ENCODE data around the gene TMEM266.

The TMEM266 gene

DNA sequence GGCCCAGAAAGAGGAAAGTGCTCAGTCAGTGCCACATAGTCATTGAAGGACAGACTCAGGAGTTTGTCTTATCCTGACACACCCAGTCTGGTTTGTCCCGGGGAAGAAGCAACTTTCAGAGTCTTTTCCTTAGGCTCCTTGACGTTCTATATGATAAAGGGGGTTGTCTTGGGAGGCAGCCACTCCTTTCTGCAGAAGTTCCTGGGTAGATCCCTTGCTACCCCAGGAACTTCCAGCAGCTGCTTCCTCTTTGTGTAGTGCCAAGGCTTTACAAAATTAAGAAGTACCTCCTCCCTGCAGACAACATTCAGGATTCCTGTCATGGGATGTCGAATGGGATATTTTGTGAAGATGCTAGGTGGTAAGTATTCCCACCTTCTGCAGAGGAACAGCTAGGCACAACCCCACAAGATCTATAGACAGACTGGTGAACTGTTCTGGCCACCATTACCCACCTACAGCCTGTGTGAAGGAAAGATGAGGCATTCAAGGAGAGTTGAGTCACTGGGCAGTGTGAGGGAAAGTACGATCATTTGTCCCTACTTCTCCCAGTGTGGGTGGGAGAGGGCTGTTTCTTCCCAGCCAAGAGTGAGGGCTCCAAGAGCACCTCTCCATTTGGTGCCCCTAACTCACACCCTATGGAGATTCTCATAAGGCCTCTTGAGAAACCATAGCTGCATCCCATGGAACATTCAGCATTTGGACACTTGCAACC is 11.3 kb downstream of the TMEM266 start:
- DNase-seq, result no peak

DNA sequence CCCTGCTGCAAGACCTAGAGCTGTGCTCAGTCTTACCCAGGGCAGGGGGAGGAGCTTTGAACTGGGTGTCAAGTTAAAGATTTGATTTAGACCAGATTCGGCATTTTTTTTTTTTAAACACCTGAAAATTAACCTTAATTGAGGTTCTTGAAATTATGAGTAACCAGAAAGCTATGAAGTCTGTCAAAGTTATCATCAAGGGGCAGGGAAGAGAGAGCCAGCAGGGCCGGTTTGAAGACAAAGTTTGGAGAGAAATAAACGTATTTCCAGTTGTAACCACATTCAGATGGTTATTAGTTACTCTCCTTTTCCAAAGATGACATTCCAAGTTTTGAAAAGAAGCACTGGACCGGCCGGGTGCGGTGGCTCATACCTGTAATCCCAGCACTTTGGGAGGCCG is 12.0 kb downstream of the TMEM266 start:
- no peak for DNase-seq

DNA sequence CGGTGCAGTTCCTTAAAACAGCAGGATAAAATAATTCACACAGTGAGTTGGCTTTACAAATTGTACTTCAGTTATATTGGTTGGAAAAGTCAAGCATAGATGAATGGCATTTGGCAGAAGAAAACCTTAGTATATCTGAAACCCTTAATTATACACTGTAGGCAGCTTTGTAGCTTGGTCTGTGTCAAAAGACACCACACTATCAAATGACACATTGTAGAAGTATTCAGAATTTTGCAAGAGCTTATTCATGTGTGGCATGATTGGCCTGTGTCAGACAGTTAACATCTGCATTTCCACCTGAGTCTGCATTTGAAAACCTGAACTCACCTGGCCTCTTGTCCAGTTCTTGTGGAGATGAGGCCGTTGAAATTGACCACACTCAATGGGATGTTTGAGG is 13.8 kb downstream of the TMEM266 start:
- no peak for DNase-seq

DNA sequence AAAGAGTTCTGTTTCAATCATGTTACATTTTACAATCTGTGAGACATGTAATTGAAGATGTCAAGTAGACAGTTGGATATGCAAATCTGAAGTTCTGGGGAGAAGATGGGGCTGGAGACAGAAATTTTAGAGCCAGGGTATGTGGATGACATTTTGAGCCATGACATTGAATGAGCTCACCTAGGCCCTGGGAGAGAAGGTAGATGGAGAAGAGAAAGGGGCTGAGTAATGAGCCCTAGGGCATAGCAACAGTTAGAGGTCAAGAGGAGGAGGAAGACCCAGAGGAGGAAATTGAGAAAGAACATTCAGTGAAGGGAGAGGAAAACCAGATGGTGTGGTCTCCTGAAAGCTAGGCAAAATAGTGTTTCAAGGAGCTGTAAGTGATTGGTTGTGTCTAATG is 15.3 kb downstream of the TMEM266 start:
- DNase-seq, result no peak

DNA sequence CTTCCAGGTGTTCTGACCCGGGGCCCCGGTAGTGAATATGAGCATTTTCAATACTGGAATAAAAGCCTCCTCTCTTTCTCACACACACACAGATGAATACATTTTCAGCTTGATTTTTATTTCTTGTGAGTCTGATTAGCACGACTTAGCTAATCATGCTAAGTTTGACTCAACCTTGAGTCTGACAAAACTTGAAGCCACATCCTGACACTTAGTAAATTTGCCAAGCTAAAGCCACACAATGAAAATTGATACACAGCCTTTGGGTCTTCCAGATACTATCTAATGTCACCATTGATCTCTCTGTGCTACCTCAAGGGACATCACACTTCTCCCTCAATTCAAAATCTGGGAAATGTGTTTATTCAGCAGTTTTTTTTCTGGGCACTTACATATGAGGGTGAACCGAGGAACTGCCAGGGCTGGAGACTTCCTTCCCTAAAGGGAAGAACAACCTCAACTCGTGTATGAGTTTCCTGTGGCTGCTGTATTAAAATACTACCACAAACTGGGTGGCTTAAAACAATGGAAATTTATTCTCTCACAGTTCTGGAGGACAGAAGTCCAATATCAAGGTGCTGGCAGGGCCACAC is 18.6 kb downstream of the TMEM266 start:
- no peak for DNase-seq

DNA sequence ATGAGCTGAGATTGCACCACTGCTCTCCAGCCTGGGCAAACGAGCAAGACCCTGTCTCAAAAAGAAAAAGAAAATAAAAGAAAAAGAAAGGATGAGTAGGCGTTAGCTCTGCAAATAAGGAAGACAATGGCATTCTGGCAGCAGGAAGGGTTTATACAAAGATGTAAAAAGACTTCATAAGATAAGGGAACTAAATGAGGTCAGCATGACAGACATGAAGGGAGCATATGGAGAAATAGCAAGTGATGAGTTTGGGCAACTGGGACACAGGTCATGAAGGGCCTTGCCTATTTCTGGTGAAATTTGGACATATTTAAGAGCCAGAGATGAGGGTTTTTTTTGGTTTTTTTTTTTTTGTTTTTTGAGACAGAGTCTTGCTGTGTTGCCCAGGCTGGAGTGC is 24.5 kb downstream of the TMEM266 start:
- DNase-seq, result no peak

DNA sequence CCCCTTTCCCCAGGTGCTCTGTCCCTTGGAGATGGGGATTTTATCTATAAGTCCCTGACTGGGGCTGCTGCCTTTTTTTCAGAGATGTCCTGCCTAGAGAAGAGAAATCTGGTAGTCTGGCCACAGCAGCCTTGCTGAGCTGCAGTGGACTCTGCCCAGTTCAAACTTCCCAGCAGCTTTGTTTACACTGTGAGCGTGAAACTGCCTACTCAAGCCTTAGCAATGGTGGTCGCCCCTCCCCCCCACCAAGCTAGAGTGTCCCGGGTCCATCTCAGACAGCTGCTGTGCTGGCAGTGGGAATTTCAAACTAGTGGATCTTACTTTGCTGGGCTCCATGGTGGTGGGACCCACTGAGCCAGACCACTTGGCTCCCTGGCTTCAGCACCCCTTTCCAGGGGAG is 38.9 kb downstream of the TMEM266 start:
- no peak for DNase-seq

DNA sequence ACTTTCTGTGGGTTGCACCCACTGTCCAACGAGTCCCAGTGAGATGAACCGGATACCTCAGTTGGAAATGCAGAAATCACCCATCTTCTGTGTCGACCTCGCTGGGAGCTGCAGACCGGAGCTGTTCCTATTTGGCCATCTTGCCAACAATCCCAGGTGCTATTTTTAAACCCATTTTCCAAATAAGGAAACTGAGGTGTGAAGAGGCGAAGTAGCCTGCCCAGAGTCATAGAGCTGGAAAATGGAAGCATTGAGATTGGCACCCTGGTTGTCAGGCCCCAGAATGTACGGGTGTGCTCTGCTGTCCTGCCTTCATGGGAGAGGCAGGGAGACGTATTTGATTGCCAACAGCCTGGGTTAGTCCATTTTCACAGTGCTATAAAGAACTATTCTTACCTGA is 39.6 kb downstream of the TMEM266 start:
- DNase-seq, result no peak

DNA sequence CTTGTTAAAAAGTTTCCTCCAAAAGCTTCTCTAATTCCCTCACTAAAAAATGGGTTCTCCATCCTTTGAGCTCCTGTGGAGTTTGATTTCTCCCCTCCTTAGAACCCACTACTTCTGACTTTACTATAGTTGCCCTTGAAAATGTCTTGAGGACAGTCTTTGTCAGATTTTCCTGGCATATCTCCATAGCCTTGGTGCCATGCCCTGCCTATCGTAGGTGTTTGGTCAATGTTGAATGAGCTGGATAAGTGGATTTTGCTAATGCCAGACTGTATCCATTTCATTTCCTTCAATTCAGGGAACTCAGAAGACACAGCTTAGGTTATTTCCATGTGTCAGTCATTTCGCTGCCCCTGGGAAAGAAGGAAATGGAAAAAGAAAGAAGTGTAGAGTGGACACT is 40.6 kb downstream of the TMEM266 start:
- DNase-seq, result no peak

DNA sequence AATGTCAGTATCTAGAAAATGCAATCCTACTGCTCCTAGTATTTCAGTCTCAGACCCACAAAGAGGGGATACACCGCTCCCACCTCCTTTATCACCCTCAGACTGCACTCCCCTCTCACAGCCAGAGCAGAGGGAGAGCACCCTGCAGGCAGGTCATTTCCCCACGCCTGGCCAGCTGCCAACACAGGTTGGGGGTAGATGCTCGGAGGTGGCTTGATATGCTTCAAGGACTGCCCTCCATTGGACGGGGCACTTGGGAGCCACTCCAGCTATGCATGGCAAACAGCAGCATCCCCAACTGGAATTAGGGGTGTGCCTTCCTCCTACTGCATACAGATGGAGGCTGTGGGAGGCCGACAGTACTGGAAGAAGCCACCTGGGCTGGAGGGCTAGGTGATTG is 41.9 kb downstream of the TMEM266 start:
- no peak for DNase-seq

DNA sequence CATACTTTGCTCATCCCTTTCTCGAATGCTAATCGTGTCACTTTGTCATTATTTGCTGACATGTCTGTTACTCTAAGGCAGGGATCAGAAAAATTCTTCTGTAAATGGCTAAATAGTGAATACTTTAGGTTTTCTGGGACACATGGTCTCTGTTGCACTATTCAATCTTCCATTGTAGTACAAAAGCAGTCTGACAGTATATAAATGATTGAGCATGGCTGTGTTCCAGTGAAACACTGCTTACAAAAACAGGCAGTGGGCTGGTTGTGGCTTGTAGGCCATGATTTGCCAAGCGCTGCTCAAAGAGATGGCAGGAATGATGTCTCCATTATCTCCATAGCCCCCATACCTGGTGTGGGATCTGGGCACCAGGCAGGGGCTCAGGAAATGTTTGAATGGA is 45.6 kb downstream of the TMEM266 start:
- DNase-seq, result no peak

DNA sequence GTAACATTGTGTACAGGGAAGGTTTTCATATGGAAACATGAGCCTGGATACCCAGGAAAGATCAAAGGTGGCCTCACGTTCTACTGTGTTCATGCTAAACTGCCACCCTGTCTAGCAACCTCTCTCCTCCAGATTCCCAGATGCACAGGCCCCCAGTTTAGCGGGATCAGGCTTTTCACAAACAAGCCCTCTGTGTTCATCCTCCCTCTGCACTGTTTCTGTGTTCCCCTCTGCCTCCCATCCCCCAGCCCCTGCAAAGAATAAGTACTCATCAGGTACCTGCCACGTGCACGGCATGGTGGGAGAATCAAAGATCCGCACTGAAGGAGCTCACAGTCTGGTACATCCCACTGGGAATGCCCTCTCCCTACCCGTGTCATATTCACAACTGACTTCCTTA is 46.1 kb downstream of the TMEM266 start:
- no peak for DNase-seq

DNA sequence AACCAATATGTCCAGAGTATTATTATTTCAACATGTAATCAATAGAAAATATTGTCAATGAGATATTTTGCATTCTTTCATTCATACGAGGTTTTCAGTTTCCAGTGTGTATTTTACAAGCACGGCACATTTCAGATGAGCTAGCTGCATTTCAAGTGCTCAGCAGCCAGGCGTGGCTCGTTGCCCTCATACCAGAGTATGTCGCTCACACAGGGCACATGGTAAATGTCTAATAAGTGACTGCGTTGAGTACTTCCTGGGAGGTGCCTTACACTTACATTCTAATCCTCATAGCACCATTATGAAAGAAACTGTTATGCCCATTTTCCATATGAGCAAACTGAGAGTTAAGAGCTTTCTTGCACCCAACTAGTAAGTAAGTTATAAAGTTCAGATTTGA is 47.4 kb downstream of the TMEM266 start:
- DNase-seq, result no peak

DNA sequence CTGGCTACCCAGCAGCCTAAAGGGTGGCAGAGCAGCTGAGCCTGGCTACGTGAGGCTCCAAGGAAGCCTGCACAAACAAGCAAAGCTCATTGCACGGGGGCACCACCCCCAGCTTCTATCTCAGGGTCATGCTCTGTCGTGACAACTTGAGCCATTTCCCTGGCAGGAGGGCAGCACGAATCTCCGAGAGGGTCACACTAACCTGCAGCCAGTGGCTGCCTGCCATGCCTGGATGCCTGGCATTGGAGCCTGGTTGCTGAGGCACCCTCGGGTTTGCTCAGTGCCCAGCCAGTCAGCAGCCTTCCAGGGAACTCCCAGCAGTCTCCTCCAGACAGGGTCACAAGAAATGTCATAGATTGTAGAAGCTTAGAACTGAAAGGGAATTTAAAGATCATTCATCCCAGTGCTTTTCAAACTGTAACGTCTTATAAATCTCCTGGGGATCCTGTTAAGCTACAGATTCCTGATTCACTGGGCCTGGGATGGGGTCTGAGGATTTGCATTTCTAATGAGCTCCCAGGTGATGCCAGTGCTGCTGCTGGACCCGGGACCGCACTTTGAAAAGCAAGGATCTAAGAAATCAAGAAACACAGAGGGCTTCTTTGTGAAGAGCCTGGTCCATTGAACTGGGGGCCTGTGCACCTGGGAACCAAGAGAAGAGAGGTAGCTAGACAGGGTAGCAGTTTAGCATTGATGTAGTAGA is 48.4 kb downstream of the TMEM266 start:
- DNase-seq, result no peak

DNA sequence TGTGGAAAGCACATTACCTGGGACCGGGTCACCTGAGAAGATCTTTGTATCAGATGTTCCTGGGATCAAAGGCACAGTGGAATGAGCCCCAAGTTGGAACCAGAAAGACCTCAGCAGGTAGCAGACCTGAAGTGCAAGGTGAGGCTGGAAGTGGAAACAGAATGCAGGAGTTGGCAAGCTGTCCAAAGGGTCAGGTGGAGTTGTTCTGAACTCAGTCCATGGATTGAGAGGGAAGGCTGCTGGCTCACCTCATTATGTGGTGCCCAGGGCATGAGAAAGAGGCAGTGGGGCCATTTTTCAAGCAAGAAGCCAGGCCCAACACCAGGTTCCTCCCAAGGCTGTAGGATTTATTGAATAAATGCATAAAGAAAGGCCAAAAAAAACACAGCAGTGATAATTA is 49.3 kb downstream of the TMEM266 start:
- DNase-seq, result no peak

DNA sequence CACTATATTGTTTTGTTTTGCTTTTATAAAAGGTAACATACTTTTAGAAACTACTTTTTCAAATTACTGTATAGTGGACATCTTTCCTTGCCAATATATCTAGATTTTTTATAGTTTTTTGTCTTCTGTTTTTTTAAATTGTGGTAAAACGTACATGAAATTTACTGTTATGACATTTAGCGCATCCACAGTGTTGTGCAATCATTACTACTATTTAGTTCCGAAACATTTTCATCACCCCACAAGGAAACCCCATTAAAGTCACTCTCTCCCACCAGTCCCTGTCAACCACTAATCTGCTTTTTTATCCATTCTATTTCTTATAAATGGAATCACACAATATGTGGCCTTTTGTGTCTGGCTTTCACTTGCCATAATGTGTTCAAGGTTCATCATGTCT is 54.8 kb downstream of the TMEM266 start:
- no peak for DNase-seq

DNA sequence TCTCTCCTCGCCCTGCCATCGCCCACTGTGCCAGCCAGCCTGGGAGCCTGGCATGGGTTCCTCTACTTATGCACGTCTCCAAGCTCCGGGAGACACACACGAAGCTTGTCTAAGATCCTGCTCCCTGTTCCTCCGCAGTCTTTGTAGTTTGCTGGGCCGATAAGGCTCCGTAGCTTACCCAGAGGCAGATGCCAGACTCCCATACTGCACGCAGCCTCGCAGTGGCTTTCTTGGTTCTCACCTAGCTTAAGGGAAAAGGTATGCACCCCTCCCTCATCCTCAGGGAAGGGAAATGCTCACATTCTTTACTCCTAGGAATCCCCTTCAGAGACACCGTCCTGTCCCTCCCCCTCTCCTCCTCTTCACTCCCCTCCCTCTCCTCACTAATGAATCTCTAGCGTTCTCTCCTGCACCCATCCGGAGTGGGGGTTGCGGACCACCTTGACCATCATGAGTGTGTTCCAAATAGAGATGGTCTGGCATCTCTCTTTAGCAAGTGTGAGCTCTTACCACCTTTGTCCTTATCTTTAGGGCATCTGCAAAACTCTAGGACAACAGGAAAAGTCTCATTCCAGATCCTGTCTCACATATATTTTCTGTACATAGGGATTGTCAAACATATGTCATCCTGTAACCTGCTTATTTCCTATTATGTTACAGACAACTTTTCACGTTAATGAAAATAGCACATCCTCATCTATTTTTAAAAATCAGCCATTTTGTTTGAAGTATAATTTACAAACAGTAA is 56.5 kb downstream of the TMEM266 start:
- DNase-seq, result no peak

DNA sequence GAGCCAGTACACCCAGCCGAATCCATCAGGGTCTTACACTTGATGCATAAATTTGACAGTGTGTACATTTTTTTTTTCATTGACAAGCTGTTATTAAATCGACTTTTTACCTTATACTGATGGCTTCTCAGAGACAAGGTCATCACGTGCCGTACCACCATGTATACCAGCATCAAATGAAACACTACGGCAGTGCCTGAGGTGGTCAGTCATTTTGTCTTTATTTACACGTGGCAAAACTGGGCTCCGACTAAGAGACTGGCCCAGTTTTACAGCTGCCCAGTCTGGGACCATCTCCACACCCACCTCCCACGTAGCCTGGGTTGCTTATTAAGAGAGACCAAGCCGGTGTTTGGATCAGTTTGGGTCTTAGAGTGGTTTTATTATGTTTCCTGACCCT is 57.4 kb downstream of the TMEM266 start:
- DNase-seq, result no peak

DNA sequence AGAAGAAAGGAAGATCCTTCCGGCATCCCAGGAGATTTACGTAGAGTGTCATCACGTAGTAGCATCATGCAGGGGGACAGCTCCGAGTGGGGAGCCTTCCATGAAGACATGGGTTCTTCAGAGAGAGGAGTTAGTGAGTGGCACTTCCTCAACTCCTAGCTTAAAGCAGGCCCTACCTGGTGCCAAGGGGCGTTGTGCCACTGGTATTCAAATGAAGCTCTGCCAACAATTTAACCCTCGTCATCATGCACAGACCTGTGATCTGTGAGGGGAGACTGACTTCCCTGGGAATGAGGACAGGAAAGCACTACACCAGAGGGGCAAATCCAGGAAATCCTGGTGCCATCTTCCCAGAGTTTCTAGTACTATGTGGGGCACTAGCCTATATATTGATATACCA is 59.0 kb downstream of the TMEM266 start:
- no peak for DNase-seq

DNA sequence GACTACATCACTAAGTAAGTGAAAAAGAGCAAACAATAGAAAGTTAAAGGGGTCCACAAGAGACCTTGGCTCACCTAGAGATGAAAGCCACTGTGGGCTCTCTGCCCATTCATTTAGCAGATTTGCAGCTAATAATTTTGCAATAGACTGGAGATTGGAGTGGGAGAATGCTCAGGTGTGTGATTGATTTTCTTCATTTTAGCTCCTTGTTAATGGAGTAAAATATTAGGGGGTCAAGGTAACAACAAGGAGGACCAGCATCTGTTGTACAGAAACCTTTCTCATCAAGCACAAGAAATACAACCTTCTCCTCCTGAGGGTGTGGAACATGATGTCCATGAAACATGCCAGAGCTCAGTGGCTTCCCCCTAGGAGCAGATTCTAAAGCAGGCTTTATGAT is 63.2 kb downstream of the TMEM266 start:
- no peak for DNase-seq

DNA sequence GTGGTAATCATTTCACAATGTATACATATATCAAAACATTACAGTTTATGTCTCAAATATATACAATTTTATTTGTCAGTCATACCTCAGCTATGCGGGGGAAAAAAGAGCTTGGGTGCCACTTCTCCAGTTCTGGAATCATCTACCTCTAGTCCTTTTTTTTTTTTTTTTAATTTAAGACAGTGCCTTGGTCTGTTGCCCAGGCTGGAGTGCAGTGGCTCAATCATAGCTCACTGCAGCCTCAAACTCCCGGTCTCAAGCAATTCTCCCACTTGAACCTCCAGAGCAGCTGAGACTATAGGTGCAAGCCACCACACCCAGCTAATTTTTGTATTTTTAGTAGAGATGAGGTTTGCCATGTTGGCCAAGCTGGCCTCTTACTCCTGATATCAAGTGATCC is 67.4 kb downstream of the TMEM266 start:
- DNase-seq, result no peak

DNA sequence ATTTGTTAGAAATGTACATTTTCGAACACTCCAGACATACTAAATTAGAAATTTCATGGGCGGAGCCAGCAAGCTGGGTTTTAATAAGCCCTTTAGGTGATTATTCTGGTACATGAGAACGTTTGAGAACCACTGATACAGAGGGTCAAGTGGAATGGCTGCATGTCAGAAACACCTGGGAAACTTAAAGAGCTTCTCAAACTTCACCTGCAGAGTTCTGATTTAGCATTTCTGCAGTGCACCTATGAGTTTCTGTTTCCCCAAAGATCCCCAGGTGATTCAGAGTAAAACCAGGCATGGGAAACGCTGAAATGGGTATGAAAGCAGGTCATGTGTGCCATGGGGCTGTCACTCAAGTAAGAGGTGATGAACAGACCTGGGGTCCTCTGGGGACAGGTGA is 68.1 kb downstream of the TMEM266 start:
- no peak for DNase-seq

DNA sequence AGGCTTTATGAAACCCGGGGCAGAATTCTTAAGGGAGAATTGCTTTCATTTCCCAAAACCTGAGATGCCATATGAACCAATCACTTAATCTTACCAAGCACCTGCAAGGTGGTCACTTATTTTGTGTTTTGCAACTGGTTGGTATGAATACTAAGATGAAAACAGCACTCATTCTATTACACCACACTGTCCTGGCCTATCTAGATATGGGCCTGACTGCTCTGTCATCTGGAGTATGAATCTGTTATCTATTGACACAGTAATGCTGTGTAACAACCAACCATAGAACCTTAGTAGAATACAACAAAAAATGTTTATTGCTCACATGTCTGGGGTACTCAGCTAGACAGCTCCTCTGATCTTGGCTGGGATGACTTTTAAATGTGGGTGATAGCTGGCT is 74.8 kb downstream of the TMEM266 start:
- no peak for DNase-seq

DNA sequence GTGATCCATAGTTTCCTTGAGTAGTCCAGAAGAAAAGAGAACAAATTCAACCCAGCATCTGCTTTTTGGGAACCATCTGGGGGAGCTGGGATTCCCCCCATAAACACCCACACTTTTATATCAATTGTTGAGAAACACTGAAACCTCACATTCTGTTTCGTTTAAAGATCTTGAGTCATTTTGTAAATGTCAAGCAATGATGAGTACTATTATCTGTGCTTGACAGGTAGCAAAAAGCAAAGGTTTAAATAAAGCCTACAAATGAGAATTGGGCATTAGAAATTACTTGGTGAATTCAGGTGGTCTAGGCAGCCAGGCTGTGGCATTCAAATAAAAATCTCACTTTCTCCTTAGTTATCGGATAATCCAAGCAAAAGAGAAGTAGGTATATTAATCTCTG is 75.7 kb downstream of the TMEM266 start:
- no peak for DNase-seq
